Psoas muscle (tissue), 8 donors: ENCODE measurements around the gene LAMA4. TPM values are rescaled to one million over a fixed set of nuclear protein-coding genes. Genes with fewer than 3 reads are reported as not detected.

ENCODE experiments used
- ATAC-seq, 4 donors: fragments of 200-7000 bp; cut with Tn5 transposase; one replicate each; pipeline ENCODE4 v1.9.1; 2020; ENCODE audit warnings: moderate library complexity in 3 of 4, mild to moderate bottlenecking in 2 of 4
- DNase-seq, 2 donors: peaks; one replicate each; pipeline ENCODE4 v3.0.0-alpha.2; 2020
- H3K27ac ChIP-seq: fragments of 200-600 bp; one replicate; pipeline ENCODE4 v1.8.0; 2022
- H3K27me3 ChIP-seq, 3 donors: fragments of 200-600 bp in 1 of 3; one replicate each; pipeline versions ENCODE4 v1.6.1 to v1.8.0; 2013 to 2022; ENCODE audit warnings: low read length in 2 of 3, mild to moderate bottlenecking in 2 of 3, moderate library complexity in 1 of 3; ENCODE audit not compliant: insufficient read depth in 3 of 3
- H3K36me3 ChIP-seq, 2 donors: fragments of 200-600 bp in 1 of 2; one replicate each; pipeline versions ENCODE4 v1.6.1 to v1.8.0; 2013 to 2022; ENCODE audit warnings: low read depth in 1 of 2, mild to moderate bottlenecking in 1 of 2, moderate library complexity in 1 of 2; ENCODE audit not compliant: insufficient read depth in 1 of 2
- H3K4me1 ChIP-seq: fragments of 200-600 bp; one replicate; pipeline ENCODE4 v1.8.0; 2022
- H3K4me3 ChIP-seq: fragments of 200-600 bp; one replicate; pipeline ENCODE4 v1.8.0; 2022; ENCODE audit warnings: mild to moderate bottlenecking
- H3K9me3 ChIP-seq: fragments of 200-600 bp; one replicate; pipeline ENCODE4 v1.8.0; 2022
- WGBS, 3 donors: extraction: QIAGEN DNeasy Blood & Tissue Kit; methylation state at CpG; one replicate each; pipeline versions ENCODE4 v1.1.6 to v1.1.7; 2013; 5-methylcytosine and 5-hydroxymethylcytosine counted together
- intact Hi-C, 2 donors: fragments of 100-400 bp; cut with DNase I; formaldehyde crosslinking; loops; one replicate each; pipeline versions ENCODE4 v1.11.0 to v1.14.2; 2022
- polyA plus RNA-seq, 3 donors: library from polyadenylated mRNA; stranded (reverse); fragments of 200-250 nt; gene quantifications; one replicate each; pipeline ENCODE4 v1.2.3, GENCODE V29; 2013
- total RNA-seq, 4 donors: library from RNA; stranded (reverse); fragmentation: NEBNext Ultra II Directional in 2 of 4; extraction: Animal tissue kit (Norgen Biotek cat#: 25700) in 2 of 4; gene quantifications; one replicate each; pipeline versions ENCODE4 v1.2.1 to v1.2.4, GENCODE V29; 2021 to 2023
- TF ChIP-seq, protein P1 (sequence below): fragments of 200-600 bp; IDR thresholded peaks from one replicate; pipeline ENCODE4 v1.8.0; 2022; ENCODE audit warnings: antibody characterized with exemption
- donor health status: healthy with polysubstance abuse.
- donor health status: DM: no; HTN: no; CAD: no; lungs with moderate emphysema.
- donor health status: Bipolar disorder and iron deficiency.
- donor health status: healthy.
- donor health status: DM: yes; HTN: yes; CAD: no.
- donor health status: DM: no; HTN: no; CAD: no.
- donor health status: DM: no; HTN: no; CAD: no.
- donor health status: DM: yes; HTN: yes; CAD: no.

The LAMA4 gene
- total and polyA plus RNA-seq, 7 donors = 3.0 to 15.8 (median 5.3) TPM

DNA sequence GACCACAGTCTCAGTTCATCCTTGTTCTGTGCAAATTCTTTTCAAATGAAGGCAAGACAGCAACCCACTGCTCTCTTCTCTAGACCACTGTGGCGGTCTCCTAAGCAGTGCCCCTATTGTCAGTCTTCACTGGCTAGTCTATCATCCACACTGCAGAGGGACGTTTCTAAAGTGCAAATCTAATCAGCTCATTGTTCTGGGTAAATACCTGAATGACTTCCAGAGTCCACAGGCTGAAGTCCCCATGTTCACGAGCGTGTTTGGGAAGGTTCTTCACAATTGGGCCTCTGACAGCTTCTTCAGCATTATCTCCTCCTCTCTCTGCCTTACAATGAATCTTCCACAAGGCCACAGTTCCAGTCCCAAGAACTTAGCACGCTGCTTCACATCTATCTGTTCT, 73.2 kb downstream of the LAMA4 start:
- intact Hi-C loops = loop anchor here (1.0 to 10.0 kb wide), 3 partner anchors 131 to 1724 kb away; no protein-coding TSS in a partner anchor
- peaks cover 0 to 6% (median 0%) of the 10 kb centered on the region in 3 donors for H3K27me3 ChIP-seq
- no peak overlapping the region for H3K27ac ChIP-seq
- no peaks in the 10 kb centered on the region for H3K4me1 ChIP-seq
- TF ChIP-seq, protein P1, sequence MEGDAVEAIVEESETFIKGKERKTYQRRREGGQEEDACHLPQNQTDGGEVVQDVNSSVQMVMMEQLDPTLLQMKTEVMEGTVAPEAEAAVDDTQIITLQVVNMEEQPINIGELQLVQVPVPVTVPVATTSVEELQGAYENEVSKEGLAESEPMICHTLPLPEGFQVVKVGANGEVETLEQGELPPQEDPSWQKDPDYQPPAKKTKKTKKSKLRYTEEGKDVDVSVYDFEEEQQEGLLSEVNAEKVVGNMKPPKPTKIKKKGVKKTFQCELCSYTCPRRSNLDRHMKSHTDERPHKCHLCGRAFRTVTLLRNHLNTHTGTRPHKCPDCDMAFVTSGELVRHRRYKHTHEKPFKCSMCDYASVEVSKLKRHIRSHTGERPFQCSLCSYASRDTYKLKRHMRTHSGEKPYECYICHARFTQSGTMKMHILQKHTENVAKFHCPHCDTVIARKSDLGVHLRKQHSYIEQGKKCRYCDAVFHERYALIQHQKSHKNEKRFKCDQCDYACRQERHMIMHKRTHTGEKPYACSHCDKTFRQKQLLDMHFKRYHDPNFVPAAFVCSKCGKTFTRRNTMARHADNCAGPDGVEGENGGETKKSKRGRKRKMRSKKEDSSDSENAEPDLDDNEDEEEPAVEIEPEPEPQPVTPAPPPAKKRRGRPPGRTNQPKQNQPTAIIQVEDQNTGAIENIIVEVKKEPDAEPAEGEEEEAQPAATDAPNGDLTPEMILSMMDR = no peak
- H3K36me3 ChIP-seq = peaks cover 0 to 11% of the 10 kb centered on the region in 2 donors
- no peaks in the 10 kb centered on the region for H3K9me3 ChIP-seq
- WGBS, 3 donors = 73 to 82% (median 77%) methylated on average over 5 of the region's 5 CpGs
- DNase-seq = no peak
- no peak overlapping the region for H3K4me3 ChIP-seq
- no peak for ATAC-seq

DNA sequence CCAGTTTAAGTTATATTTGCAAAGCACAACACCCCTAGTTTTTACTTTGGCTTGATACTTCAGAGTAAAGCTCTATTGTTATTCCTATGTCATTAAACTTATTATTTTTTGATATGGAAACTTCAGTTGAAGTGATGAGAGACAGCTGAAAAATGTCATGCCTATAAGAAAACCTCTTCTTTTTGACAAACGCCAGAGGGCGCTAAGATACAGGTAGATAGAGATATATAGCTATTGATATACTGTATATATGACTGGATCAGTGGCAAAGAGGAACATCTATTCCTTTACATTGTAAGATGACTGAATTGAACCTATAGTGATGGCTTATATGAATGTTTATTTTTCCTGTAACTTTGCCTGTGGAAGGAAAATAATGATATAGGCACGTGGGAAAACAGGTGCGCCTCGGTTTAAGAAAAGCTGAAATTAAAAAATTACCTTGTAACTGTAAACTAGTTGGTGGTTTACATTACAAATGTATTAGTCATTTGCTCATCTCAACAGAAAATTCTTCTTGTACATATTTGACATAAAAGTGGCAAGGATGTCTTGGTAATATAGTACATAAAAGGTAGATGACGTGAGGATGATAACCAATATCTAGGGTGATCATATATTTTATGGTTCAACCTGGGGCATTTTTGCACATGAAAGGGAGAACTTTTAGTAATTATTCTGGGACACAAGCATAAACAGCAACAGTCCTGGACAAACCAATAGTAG, 74.1 kb downstream of the LAMA4 start:
- ATAC-seq (peak in 1 of 4 donors; percentile 74), DNase-seq (no peak)
- TF ChIP-seq, protein P1 = peak; percentile 70
- intact Hi-C loops = loop anchor here (5.0 to 10.0 kb wide), 2 partner anchors 132 to 1725 kb away; no protein-coding TSS in a partner anchor
- Histone ChIP-seq H3K4me1 (no peaks in the 10 kb centered on the region), H3K4me3 (no peak overlapping the region), H3K27me3 (peaks cover 0 to 6% (median 0%) of the 10 kb centered on the region in 3 donors), H3K9me3 (no peaks in the 10 kb centered on the region), H3K36me3 (peaks cover 0 to 17% of the 10 kb centered on the region in 2 donors), H3K27ac (no peak overlapping the region)
- WGBS, 3 donors = 55 to 60% (median 60%) methylated on average over 6 of the region's 6 CpGs

DNA sequence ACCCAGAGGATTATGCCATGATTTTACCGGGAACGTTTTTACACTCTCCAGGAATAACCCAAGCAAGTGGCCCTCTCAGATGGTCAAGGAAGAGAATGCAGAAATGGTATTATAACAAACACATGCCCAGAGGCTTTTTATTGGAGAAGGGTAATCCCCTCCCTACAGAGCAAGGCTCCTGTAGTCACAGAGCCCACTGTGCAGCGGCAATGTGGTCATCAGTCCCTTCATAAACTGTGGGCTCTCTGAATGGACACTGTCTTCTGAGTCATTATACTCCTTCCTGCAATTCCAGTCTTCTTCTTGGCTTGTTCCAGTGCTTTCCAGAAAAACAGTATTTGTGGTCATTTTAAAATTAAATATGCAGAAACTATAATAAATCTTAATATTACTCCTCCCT, 74.7 kb downstream of the LAMA4 start:
- H3K36me3 ChIP-seq = peaks cover 0 to 24% of the 10 kb centered on the region in 2 donors
- no peak overlapping the region for H3K4me3 ChIP-seq
- H3K27me3 ChIP-seq = peaks cover 0 to 6% (median 0%) of the 10 kb centered on the region in 3 donors
- no peak overlapping the region for H3K27ac ChIP-seq
- no peaks in the 10 kb centered on the region for H3K9me3 ChIP-seq
- WGBS, 3 donors = 41 to 50% (median 41%) methylated on average over 3 of the region's 3 CpGs
- TF ChIP-seq, protein P1 = no peak
- H3K4me1 ChIP-seq = no peaks in the 10 kb centered on the region
- intact Hi-C loops = loop anchor here (5.0 to 10.0 kb wide), 2 partner anchors 133 to 1725 kb away; no protein-coding TSS in a partner anchor
- ATAC-seq (no peak), DNase-seq (no peak)

DNA sequence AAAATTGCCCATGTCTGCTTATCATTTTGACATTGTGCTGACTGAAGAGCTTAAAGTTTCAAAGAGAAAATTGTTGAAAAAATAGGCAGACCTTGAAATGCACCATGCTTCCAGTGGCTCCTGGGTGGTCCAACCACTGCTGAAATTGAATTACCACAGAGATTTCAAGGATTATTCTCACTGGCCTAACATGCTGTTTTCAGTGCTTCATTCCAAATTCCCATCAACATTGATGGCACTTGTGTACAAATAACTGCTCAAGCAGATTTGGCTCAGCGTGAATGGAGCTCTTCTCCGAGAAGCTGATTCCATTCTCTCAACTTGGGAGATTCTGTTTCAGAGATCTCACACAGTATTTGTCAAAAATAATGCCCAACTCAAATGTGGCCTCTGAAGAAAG, 75.5 kb downstream of the LAMA4 start:
- no peaks in the 10 kb centered on the region for H3K4me1 ChIP-seq

More for the DNA sequence above, 75.5 kb downstream of the LAMA4 start:
- no peak for DNase-seq
- ATAC-seq = no peak
- Histone ChIP-seq H3K9me3 (no peaks in the 10 kb centered on the region), H3K36me3 (peaks cover 0 to 24% of the 10 kb centered on the region in 2 donors), H3K27me3 (peaks cover 0 to 6% (median 0%) of the 10 kb centered on the region in 3 donors), H3K4me3 (no peak overlapping the region), H3K27ac (no peak overlapping the region)
- WGBS, 3 donors = 30 to 31% (median 31%) methylated on average over 2 of the region's 2 CpGs
- TF ChIP-seq, protein P1 = no peak
- intact Hi-C loops = no loop called here
